Spinal cord (tissue), 10 donors: ENCODE data around the gene STARD9. TPM values are rescaled to one million over a fixed set of nuclear protein-coding genes. Genes with fewer than 3 reads are reported as not detected.
"Not testable (repeated sequence)": the region's sequence is repeated elsewhere in the genome, so short reads cannot be mapped to it uniquely, and the experiment has no call there.

Source experiments
- DNase-seq, 6 donors: peaks; one replicate each; pipeline versions ENCODE4 v3.0.0 to v3.0.0-alpha.2; 2013 to 2015; ENCODE audit warnings: low spot score in 6 of 6, low read depth in 4 of 6
- H3K27ac ChIP-seq: one replicate; pipeline ENCODE4 v1.5.1; 2013; ENCODE audit warnings: low read depth, low read length, control low read depth
- H3K27me3 ChIP-seq: one replicate; pipeline ENCODE4 v1.6.1; 2013; ENCODE audit warnings: low read length; ENCODE audit not compliant: control insufficient read depth, insufficient read depth
- H3K36me3 ChIP-seq: one replicate; pipeline ENCODE4 v1.6.1; 2013; ENCODE audit warnings: low read length; ENCODE audit not compliant: control insufficient read depth, insufficient read depth
- H3K4me1 ChIP-seq: one replicate; pipeline ENCODE4 v1.6.1; 2013; ENCODE audit warnings: low read length; ENCODE audit not compliant: control insufficient read depth, insufficient read depth
- H3K4me3 ChIP-seq: one replicate; pipeline ENCODE4 v1.5.1; 2013; ENCODE audit warnings: low read depth, low read length, control low read depth
- H3K9me3 ChIP-seq: one replicate; pipeline ENCODE4 v1.6.1; 2013; ENCODE audit warnings: low read length; ENCODE audit not compliant: control insufficient read depth, insufficient read depth
- WGBS: methylation state at CpG from one replicate; pipeline ENCODE4 v1.1.5; 2013; ENCODE audit warnings: missing lambda C conversion rate; ENCODE audit not compliant: insufficient coverage; 5-methylcytosine and 5-hydroxymethylcytosine counted together
- polyA plus RNA-seq, 2 donors: library from polyadenylated mRNA; unstranded; fragments of 120-200 nt; gene quantifications; one replicate each; pipeline ENCODE4 v1.2.1, GENCODE V29; 2013; ENCODE audit not compliant: insufficient read length in 2 of 2
- total RNA-seq, 2 donors: library from RNA; depleted of rRNA in 1 of 2; stranded (reverse); fragments of 120-200 nt in 1 of 2; fragments of >200 nt in 1 of 2; gene quantifications; one replicate each; pipeline versions ENCODE4 v1.2.3 to v1.2.4, GENCODE V29; 2013 to 2014
- donor health status: healthy.

STARD9 gene
- total and polyA plus RNA-seq, 4 donors = 11.1 to 26.2 (median 16.9) TPM

- H3K36me3 ChIP-seq, DNase-seq, H3K27me3 ChIP-seq, H3K4me3 ChIP-seq, H3K4me1 ChIP-seq, H3K9me3 ChIP-seq, H3K27ac ChIP-seq: not testable (repeated sequence)
- no CpG with 5 or more reads among the region's 2 CpGs for WGBS
Observed at GRCh38 chr15:42761813-42762212, 186.4 kb downstream of the STARD9 start.

- 74% methylated on average over 16 of the region's 16 CpGs for WGBS
- not testable (repeated sequence) for H3K4me3 ChIP-seq, DNase-seq
Observed at GRCh38 chr15:42764154-42764731, 188.8 kb downstream of the STARD9 start.

GRCh38 chr15:42766109-42766508 is 190.7 kb downstream of the STARD9 start:
- H3K36me3 ChIP-seq, H3K9me3 ChIP-seq, H3K4me3 ChIP-seq, H3K27me3 ChIP-seq, H3K27ac ChIP-seq, H3K4me1 ChIP-seq, DNase-seq: not testable (repeated sequence)
- WGBS = no CpG with 5 or more reads among the region's 4 CpGs

More at GRCh38 chr15:42764154-42764731, 188.8 kb downstream of the STARD9 start:
- not testable (repeated sequence) for H3K27me3 ChIP-seq, H3K9me3 ChIP-seq, H3K4me1 ChIP-seq, H3K27ac ChIP-seq, H3K36me3 ChIP-seq

Other genes with a start within 250 kb of the STARD9 start
- 10 to 100 TPM; 19.2 to 34.6 TPM for gene CAPN3, start 216.1 kb upstream of the STARD9 start, total RNA-seq
- 10 to 100 TPM; 35.8 to 46.7 TPM for gene CAPN3, start 216.1 kb upstream of the STARD9 start, polyA plus RNA-seq
- 10 to 100 TPM; 66.9 to 76.8 TPM for gene ZNF106, start 84.5 kb upstream of the STARD9 start, total RNA-seq
- 10 to 100 TPM; 29.2 to 34.6 TPM for gene ZNF106, start 84.5 kb upstream of the STARD9 start, polyA plus RNA-seq
- 10 to 100 TPM; 39.1 to 56.5 TPM for gene SNAP23, start 80.0 kb upstream of the STARD9 start, total RNA-seq
- gene SNAP23, start 80.0 kb upstream of the STARD9 start, polyA plus RNA-seq = 10 to 100 TPM; 40.2 to 45.0 TPM
- 10 to 100 TPM; 24.1 to 30.9 TPM for gene LRRC57, start 26.8 kb upstream of the STARD9 start, total RNA-seq
- gene LRRC57, start 26.8 kb upstream of the STARD9 start, polyA plus RNA-seq = 10 to 100 TPM; 22.8 to 26.8 TPM
- gene HAUS2, start 26.8 kb upstream of the STARD9 start, total RNA-seq = 10 to 100 TPM; 30.2 to 46.5 TPM
- 10 to 100 TPM; 31.2 to 34.2 TPM for gene HAUS2, start 26.8 kb upstream of the STARD9 start, polyA plus RNA-seq
- gene CDAN1, start 161.5 kb downstream of the STARD9 start, total RNA-seq = 10 to 100 TPM in 1 of 2 donors, 1 to 10 TPM in 1; 9.9 to 18.4 TPM
- gene CDAN1, start 161.5 kb downstream of the STARD9 start, polyA plus RNA-seq = 10 to 100 TPM; 16.5 to 23.1 TPM